Stimulated activated CD4-positive, alpha-beta T cell treated with anti-CD3 and anti-CD28 coated beads, Interleukin-15, amount 100 ng/mL, for 1 hour (primary cell): Measurements from ENCODE around the gene BARHL1.
"Not testable (repeated sequence)": the region's sequence is repeated elsewhere in the genome, so short reads cannot be mapped to it uniquely, and the experiment has no call there.

Experiments used
- DNase-seq, 2 donors: peaks; one replicate each; pipeline ENCODE4 v3.0.0-alpha.2; 2020; ENCODE audit warnings: low read depth in 1 of 2, low spot score in 1 of 2

The BARHL1 gene

DNA sequence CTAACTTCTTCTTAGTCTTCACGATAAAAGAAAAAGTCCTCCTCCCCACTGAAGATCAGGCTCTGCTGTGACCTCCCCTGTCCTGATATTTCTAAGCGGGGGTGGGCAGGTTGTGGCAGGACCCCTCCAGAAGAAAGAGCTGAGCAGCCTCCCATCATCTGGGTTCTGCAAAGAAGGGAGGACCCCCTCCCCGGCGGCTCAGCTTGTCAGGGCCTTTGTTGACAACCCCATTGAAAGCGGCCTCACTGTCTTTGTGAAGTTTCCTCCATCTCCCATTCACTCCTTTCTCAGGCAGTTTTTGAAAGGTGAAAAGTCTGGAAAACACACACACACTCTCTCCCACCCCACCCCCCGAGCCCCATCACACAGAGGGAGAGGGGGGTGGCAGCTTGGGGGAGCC is 26.2 kb upstream of the BARHL1 start:
- no peak for DNase-seq

DNA sequence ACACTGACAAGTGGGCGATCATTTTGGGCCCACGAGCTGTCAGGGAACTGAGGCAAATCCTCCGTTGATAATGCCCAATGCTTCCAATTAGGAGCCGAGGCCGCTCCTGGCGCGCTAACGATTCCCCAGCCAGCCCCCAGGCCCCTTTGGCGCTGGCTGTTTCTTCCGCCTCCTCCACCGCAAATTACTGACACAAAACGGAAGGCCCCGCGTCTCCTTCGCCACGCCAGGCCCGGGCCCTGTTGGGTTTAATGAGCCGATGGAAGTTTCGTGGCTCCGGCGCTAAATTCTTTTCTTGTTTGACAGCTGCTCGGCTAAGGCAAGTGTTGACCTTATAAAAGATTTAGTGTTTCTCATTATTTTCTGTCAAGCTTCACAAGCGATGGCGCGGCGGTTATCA is 25.7 kb upstream of the BARHL1 start:
- no peak for DNase-seq

DNA sequence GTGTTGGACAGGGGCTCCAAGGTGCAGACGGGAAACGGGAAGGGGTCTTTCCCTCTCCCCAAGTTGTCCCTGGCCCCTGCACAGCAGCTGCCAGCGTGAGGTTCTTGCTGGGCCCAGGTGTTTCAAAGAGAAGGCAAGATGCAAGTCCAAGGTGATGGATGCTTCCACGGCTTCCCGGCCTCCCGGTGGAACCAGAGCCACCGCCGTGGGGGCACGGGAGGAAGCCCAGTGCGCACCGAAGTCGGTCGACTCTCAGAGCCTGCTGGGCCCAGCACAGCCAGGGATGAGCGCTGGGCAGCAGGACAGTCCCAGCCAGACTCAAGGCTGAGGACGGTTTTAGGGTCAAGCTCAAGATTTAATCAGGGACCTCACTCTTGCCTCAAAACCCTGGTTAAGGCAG is 25.2 kb upstream of the BARHL1 start:
- DNase-seq, result no peak

DNA sequence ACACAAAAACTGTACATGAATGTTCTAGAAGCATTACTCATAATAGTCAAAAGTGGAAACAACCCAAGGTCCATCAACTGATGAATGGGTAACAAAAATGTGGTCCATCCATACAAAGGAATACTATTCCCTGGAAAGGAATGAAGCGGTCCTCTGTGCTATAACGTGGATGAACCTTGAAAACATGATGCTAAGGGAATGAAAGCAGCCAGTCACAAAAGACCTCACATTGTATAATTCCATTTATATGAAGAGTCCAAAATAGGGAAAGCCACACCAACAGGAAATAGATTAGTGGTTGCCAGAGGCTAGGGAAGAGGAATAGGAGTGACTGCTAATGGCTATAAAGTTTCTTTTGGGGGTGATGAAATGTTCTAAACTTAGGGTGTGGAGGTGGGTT is 22.7 kb upstream of the BARHL1 start:
- DNase-seq, result no peak

DNA sequence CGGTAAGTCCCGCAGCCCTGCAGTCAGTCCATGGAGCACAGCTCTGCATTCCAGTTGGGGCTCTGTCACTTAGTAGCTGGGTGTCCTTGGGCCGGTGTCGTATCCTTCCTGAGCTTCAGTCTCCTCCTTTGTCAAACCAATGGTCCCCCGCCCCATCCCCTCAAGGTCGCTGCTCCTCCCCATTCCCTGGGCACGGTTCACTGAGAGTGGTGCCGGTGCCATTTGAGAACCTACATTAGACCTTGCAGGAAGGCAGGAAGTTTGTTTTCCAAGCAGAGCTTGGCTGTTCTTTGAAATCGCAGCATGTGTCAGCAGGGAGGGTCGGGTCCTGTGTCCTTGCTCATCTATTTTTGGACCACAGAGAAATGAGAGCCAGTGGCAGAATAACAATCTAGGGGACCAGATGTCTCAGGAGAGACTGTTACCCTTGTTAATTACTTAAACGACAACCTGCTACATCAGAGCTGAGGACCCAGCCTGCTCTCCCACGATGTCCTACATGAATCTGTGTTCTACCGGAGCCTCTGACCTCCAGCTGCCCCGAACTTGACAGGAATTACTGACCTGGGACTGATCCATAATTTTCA is 21.7 kb upstream of the BARHL1 start:
- no peak for DNase-seq

DNA sequence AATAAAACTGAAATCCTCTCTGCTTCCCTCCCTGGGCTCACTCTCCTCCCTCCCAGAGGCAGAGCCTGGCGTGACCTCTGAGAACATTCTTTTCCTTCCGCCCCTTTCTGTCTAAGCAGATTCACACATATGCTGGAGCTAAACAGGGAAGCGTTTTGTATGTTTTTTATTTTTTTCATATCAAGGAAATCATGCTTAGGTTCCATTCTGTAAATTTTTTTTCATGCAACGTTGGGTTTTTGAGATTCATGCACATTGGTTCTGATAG is 20.2 kb upstream of the BARHL1 start:
- no peak for DNase-seq

DNA sequence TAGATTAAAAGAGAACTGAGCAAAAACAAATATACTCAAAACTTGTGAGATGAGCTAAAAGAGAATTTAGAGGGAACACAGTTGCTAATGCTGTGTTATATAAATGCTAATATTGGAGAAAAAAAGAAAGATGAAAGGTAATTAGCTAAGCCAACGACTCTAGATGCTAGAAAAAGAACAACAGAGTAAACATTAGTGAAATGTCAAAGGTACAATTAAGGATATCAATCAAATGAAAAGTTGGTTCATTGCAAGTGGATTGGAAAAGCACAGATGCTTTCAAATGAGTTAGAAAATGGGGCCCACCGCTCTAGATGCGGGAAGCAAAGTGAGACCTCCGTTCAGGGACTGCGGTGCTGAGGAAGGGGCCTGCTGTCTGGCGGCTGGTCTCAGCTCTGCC is 17.9 kb upstream of the BARHL1 start:
- no peak for DNase-seq

DNA sequence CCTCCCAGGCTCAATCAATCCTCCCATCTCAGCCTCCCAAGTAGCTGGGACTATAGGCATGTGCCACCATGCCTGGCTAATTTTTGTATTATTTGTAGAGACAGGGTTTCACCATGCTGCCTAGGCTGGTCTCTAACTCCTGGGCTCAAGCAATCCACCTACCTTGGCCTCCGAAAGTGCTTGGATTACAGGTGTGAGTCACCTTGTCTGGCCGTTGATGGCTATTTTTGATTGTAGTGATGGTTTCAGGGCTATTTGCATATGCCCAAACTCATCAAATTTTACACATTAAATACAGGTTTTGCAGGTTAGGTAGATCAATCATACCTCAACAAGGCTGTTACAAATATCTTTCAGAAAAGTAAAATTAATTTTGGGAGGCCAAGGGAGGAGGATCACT is 13.6 kb upstream of the BARHL1 start:
- DNase-seq, result not testable (repeated sequence)

DNA sequence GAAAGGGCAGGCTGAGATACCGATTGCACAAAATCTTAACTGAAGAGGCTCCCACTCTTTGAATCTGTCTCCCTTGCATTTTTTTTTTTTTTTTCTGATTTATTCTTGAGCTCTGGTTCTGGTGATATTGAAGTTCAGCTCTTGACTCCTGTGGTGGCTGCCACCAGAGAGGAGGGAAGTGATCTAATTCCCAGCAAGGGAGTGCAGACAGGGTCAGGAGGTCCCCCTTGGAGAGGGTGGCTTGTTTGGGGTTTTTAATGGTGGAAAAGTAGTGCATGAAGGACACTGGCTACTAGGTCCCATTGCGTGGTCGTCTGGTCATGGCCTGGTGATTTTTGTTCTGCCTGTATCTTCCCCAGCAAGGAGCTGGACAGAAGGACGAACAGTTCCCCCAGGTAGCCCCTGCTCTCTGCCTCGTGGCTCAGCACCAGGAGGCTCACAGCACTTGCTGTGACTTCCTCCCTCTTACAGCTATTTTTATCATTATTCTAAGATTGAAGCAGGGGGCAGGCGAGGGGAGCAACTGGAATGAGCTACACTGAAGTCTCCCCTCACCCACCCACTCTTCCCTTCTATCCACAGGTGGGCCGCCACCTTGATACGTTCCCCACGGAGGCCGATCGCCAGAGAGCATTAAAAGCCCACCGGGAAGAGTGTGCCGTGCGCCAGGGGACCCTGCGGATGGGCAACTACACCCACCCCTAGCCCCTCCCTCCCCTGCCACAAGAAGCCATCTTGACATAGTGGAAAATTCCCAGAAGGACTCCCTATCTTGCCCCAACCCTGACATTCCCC is 10.4 kb upstream of the BARHL1 start:
- no peak for DNase-seq

DNA sequence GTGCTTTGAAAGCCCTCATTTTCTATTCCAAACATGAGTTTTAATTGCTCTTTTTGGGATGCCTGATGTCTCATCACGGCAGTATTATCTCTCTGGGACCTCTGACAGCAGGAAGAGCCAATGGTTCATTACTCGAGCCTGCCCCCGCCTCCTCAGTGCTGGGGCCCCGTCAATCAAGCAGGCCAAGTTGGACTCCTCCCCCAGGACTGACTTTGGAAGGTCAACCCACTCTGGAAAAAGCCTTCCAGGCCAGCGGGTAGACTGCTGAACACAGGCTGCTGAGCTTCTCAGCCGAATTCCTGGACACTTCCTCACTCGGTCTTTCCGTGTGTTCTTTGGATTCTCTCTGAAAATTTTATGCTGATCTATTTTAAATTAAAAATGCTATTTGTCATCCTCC is 9.5 kb upstream of the BARHL1 start:
- no peak for DNase-seq

DNA sequence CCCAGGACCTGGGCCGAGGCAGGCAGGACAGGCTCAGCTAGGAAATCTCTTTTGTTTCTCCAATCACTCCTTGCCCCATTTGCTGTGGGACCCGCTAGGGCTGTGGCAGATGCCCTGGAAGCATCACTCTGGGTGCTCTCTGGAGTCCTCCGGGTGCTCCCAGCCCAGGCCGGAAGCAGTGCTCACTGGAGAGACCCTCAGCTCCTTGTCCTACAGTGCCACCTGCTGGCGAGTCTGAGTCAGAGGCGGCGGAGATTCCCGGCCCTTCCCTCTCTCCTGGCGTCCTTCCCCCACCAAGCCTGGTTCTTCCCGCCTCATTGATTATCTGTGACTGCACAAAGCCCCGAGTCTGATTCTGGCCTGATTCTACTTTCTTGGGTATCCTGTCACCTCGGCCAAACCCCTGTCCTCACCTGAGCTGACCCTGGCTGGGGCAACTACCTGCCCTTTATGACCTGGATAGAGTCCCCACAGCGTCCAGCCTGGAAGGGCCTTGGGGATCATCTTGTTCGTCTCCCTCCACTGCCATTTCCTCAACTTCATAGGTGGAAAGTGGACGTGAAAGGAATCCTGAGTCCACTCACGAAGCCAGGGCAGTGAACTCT is 7.3 kb upstream of the BARHL1 start:
- DNase-seq, result no peak

DNA sequence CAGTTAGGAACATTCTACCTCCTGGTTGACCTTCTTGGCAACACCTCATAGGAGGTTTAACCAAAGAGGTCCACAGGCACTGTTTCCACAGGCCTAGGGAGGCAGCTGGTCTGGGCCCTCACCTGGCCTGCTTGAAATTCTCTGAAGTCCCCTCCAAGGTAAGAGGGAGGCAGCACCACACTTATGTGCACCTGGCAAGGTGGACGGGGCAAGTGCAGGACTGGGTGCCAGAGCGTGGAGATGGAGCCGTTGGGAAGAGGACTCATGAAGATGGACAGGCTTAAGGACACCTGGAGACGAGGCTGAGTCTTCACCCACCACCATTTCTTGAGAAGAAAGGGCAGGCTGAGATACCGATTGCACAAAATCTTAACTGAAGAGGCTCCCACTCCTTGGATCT is 6.6 kb upstream of the BARHL1 start:
- DNase-seq, result no peak

DNA sequence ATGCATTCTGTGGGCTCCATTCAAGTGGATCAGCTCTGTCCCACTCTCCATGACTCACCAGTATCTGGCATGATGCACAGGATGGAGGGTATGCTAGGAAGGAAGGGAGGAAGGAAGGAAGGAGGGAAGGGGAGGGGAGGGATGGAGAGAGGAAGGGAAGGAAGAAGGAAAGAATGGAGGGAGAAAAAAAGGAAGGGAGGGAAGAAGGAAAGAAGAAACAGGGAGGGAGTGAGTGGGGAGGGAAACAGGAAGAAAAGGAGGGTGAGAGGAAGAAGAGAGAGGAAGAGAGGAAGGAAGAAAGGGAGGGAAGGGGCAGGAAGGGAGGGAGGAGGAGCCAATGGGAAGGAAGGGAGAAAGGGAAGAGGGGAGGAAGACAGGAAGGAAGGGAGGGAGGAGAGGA is 5.3 kb upstream of the BARHL1 start:
- no peak for DNase-seq

DNA sequence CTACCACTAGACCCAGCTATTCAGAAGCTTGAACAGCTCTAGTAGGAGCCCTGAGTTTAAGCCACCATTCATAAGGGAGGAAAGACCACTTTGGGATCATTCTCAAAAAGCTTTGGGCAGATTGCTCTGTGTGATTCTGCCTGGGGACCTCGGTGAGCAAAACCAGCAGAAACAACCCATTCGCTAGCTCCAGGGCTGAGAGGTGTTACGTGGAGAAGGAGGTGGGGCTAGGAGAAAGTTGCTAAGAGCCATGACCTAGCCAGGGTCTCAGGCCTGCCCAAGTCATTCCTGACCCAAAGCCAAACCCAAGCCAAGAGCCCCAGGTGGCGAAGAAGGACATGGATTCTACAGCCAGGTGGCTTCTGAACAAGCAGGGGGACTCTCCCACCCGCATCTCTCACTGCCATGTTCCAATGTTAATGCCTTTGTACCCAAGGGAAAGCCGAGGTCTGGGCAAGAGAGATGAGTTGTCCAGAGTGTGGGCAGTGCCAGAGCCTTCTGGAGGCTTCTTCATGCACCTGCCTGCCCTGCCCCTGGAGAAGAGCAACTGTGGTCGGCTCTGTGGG is 4.0 kb upstream of the BARHL1 start:
- DNase-seq, result no peak

DNA sequence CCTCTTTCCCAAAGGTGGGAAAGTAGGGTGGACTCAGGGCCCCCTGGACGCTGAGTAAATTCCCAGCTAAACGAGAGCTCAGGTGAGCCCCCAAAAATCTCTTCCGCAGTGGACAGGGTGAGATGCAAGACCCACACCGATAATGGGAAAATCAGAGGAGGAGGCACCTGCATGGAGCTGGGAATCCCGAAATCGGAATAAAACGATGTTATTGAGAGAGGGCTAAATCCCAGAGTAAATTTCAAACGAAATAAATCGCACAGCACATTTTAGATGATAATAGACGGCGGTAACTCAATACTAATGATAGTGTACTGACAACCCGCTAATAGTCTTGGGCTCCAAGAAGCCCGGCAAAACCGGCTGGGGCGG is 3.0 kb upstream of the BARHL1 start:
- DNase-seq, result no peak

DNA sequence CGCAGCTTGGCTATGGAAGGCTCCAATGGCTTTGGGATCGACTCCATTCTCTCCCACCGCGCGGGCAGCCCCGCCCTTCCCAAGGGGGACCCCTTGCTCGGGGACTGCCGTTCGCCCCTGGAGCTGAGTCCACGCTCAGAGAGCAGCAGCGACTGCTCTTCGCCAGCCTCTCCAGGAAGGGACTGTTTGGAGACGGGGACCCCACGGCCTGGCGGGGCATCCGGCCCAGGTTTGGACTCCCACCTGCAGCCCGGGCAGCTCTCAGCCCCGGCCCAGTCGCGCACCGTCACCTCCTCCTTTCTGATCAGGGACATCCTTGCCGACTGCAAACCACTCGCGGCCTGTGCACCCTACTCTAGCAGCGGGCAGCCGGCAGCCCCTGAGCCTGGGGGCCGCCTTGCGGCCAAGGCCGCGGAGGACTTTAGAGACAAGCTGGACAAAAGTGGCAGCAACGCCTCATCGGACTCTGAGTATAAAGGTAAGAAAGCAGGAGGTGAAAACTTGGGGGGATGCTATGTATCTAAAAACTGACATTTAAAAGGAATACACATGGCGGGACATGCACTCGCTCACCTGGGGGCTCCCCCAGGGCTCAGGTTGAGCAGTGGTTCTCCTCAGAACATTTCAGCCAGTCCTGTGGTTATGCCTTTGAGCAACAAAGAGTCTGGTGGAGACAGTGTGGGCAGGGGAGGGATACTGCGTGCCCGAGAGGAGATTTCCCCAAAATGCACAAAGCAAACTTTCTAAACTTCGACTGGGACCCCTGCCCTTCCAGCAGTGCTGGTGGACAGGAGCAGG is 579 bp downstream of the BARHL1 start:
- DNase-seq, result no peak

DNA sequence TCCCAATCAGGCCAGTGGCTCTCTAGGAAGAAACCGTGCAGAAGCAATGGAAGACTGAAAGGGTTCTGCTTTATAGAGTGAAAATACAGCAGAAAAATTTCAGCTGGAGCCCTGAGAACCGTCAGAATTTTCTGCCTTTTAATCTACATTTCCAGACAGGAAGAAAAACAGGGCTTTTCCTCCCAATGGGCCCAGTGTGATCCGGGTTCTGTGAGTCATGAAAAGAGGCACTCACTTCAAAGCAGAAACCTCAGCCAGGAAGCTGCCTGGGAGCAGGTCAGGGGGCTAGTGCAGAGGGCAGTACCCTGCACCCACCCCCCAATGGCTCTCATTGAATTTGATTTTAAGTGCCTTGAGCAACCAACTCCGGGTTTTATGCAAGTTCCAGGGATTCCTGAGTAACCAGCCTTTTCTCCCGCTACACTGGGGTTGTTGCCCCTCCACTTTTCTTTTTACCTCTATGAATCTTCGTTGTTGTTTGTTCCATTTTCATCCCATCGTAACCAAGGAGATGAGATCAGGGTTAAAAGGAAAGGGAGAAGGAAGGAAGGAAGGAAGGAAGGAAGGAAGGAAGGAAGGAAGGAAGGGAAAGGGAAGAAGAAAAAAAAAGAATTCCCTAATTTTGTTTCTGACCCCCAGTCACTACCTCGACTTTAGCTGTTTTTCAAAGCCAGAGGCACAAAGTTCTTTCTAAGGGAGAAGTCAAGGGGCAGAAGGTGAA is 1.3 kb downstream of the BARHL1 start:
- no peak for DNase-seq

DNA sequence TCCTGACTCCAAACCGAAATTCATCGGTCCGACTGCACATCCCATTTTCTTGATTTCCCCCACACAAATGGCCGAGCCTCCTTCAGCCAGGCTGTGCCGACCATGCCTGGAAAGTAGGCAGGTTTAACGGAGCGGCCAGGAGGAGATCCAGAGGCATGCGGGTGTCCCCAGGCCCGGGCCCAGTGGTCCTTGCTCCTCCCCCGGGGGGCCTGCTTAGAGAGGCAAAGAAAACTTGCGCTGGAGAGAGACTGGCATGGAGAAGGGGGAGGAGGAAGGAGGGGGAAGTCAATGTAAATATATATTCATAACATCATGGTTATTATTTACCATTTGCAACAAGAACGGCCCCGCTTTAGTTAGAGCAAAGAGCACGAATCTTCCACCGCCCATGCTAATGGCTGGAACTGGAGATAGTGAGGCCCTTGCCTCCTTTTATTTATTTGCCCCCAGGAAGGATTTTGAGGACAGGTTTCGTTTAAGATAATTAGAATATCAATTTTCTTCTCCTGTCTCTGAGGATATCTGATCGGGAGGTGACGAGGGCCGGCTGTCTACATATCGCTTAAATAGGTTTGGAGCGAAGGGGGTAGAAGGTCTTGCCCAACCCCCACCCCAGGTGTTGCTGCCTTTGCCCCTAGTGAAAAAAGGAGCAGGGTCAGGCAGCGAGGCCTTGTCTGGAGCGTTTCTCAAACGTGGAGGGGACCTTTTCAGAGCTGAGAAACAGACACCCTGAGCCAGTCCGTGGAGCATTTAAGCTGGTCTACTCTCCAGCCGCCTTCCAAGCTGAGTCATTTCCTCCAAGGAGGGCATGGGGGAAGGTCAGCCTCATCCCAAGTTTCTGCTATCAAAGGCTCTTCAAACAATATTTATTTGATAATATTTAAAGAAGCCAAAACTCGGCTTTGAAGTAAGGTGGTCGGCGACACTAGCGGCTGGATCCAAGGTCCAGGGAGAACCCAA is 2.5 kb downstream of the BARHL1 start:
- DNase-seq, result no peak

DNA sequence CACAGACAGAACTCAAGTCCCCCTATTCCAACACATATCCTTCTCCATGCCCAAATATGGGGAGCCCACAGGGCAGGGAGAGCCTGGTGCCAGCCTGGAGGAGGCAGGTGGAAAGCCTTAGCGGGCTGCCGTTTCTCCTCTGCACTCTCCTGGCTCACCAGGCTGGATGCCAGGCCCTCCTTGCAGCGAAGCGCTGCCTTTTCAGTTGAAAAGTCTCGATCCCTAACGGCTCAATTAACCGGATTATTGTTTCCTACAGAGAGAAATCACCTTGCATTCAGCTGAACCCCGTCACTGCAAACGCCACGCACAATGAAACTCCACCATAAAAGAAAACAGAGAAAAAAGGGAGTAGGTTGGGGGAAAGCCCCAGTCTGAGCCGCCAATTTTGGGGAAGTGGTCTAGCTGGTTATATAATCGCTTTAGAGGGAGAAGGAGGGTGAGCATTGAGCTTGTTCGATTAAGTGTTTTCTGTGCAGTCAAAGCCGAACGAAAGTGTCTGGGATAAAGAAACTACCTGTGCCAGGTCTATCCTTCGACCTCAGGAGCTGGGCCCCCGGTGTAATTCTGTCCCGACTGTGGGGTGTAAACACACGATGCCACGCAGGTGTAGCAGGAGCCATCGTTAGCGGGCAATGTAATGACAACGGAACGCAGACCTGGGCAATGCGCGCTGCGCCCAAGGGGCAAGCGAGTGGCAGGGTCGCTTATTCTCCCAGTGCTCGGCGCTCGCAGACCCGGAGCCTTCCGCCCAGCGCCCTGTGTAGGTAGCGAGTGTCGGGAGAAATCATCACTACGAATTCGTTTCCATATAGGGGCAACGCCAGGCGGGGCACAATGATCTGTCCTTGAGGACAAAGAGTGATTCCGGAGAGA is 3.8 kb downstream of the BARHL1 start:
- no peak for DNase-seq
